ENCODE results near the gene ZGPAT.
"Not testable (repeated sequence)": the region's sequence is repeated elsewhere in the genome, so short reads cannot be mapped to it uniquely, and the experiment has no call there.

Gene ZGPAT

GRCh38 chr20:63707558-63708300 lies at the start of gene ZGPAT, which contains the start of gene ARFRP1:
Gene ZGPAT, plus strand, starts transcription at chr20:63708039. Its CDS starts 542 bp downstream, at chr20:63708581.
Gene ARFRP1, minus strand, starts transcription at chr20:63707976. Its CDS starts 885 bp downstream, at chr20:63707091.
- in situ Hi-C loops (cut with MboI; ENCODE audit: low sequenced_read_pairs): no loop called here

- in situ Hi-C loops (cut with MboI; ENCODE audit: low sequenced_read_pairs): no loop called here
Observed at GRCh38 chr20:63658749-63659187, 49.1 kb upstream of the ZGPAT start.

GRCh38 chr20:63659370-63659769 lies 48.5 kb upstream of the ZGPAT start:
- in situ Hi-C loops (cut with MboI; ENCODE audit: low sequenced_read_pairs): no loop called here

GRCh38 chr20:63660174-63660573 lies 47.7 kb upstream of the ZGPAT start:
- in situ Hi-C loops (cut with MboI; ENCODE audit: low sequenced_read_pairs): not testable (repeated sequence)

GRCh38 chr20:63660622-63661021 lies 47.2 kb upstream of the ZGPAT start:
- in situ Hi-C loops (cut with MboI; ENCODE audit: low sequenced_read_pairs): no loop called here

- in situ Hi-C loops (cut with MboI; ENCODE audit: low sequenced_read_pairs): no loop called here
Observed at GRCh38 chr20:63661108-63661507, 46.7 kb upstream of the ZGPAT start.

GRCh38 chr20:63661959-63662812 lies 45.7 kb upstream of the ZGPAT start:
- in situ Hi-C loops (cut with MboI; ENCODE audit: low sequenced_read_pairs): no loop called here

GRCh38 chr20:63662813-63663189 lies 45.0 kb upstream of the ZGPAT start:
- in situ Hi-C loops (cut with MboI; ENCODE audit: low sequenced_read_pairs): no loop called here

GRCh38 chr20:63663332-63664066 lies 44.3 kb upstream of the ZGPAT start:
- in situ Hi-C loops (cut with MboI; ENCODE audit: low sequenced_read_pairs): no loop called here

- in situ Hi-C loops (cut with MboI; ENCODE audit: low sequenced_read_pairs): no loop called here
Observed at GRCh38 chr20:63664143-63664851, 43.5 kb upstream of the ZGPAT start.

- in situ Hi-C loops (cut with MboI; ENCODE audit: low sequenced_read_pairs): no loop called here
Observed at GRCh38 chr20:63664861-63665594, 42.8 kb upstream of the ZGPAT start.

GRCh38 chr20:63665708-63666107 lies 42.1 kb upstream of the ZGPAT start:
- in situ Hi-C loops (cut with MboI; ENCODE audit: low sequenced_read_pairs): no loop called here

GRCh38 chr20:63667858-63668257 lies 40.0 kb upstream of the ZGPAT start:
- in situ Hi-C loops (cut with MboI; ENCODE audit: low sequenced_read_pairs): no loop called here

GRCh38 chr20:63668351-63668750 lies 39.5 kb upstream of the ZGPAT start:
- in situ Hi-C loops (cut with MboI; ENCODE audit: low sequenced_read_pairs): no loop called here

GRCh38 chr20:63671695-63672094 lies 36.1 kb upstream of the ZGPAT start:
- in situ Hi-C loops (cut with MboI; ENCODE audit: low sequenced_read_pairs): not testable (repeated sequence)

- in situ Hi-C loops (cut with MboI; ENCODE audit: low sequenced_read_pairs): no loop called here
Observed at GRCh38 chr20:63672666-63673065, 35.2 kb upstream of the ZGPAT start.

- in situ Hi-C loops (cut with MboI; ENCODE audit: low sequenced_read_pairs): no loop called here
Observed at GRCh38 chr20:63673951-63674350, 33.9 kb upstream of the ZGPAT start.

GRCh38 chr20:63675681-63676368 lies 32.0 kb upstream of the ZGPAT start:
- in situ Hi-C loops (cut with MboI; ENCODE audit: low sequenced_read_pairs): no loop called here

GRCh38 chr20:63678071-63678470 lies 29.8 kb upstream of the ZGPAT start:
- in situ Hi-C loops (cut with MboI; ENCODE audit: low sequenced_read_pairs): no loop called here
